HK-2 (cell line): ENCODE measurements around the gene CORO7.

Source experiments
- DNase-seq: peaks from one replicate; pipeline ENCODE4 v3.0.0-alpha.2; 2018; ENCODE audit not compliant: unreplicated experiment

CORO7 gene

DNA sequence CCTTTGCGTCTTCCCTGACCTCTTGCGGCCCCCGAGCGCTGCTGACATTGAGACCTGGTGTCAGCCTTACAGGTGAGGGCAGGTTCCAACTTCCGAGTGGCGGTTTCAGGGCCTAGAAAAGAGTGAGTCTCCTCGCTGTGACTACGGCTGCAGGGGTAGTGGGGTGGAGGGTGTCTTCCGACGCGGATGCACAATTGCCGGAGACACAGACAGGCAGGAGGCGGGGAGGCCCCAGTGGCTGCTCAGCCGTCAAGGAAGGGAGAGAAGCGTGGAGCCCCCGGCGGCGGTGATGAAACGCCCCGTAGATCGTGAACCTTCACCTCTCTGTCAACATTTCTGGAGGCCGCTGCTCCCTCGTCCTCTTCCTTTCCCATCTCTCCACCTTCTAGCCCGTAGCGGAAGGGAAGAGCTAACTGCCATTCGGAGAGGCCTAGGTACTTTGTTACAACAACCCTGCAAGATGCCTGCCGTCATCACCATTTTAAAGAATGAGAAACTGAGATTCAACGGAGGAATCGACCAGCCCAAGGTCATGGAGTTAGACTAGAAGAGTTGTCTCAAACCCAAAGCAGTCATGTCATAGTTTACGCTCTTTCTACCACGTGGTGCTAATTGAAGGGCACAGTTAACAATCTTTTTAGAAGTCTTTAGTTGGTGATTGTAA is 9.8 kb upstream of the CORO7 start:
- no peak for DNase-seq

- peak; percentile 83 for DNase-seq
These were observed 9.1 kb upstream of the CORO7 start, which contains the start of gene DNAJA3 for GRCh38 chr16:4425378-4426020. Gene DNAJA3, plus strand, starts transcription at chr16:4425868. Its CDS starts 14 bp downstream, at chr16:4425882.

- no peak for DNase-seq
These were observed 4.2 kb upstream of the CORO7 start for GRCh38 chr16:4420505-4421105.

DNA sequence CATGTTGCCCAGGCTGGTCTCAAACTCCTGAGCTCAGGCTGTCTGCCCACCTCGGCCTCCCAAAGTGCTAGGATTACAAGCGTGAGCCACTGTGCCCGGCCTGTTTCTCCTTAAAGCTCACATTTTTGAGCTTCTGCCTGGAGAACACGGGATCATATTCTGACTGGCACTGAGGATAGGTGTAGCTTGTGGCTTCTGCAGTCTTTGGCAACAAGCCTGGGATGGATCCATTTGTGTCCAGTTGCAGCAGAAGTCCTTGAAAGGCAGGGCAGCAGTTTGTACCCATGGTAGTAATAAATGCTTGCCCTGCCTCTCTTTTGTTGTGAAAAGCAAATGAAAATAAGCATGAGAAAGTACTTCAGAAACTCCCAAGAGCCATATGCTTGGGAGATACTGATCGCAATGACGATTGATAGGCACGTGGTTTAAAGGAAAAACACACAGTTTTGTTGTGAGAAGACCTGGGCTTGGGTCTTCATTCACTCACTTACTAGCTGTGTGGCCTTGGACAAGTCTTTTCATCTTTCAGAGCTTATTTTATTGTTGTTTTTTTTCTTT is 3.1 kb upstream of the CORO7 start:
- DNase-seq: no peak

DNA sequence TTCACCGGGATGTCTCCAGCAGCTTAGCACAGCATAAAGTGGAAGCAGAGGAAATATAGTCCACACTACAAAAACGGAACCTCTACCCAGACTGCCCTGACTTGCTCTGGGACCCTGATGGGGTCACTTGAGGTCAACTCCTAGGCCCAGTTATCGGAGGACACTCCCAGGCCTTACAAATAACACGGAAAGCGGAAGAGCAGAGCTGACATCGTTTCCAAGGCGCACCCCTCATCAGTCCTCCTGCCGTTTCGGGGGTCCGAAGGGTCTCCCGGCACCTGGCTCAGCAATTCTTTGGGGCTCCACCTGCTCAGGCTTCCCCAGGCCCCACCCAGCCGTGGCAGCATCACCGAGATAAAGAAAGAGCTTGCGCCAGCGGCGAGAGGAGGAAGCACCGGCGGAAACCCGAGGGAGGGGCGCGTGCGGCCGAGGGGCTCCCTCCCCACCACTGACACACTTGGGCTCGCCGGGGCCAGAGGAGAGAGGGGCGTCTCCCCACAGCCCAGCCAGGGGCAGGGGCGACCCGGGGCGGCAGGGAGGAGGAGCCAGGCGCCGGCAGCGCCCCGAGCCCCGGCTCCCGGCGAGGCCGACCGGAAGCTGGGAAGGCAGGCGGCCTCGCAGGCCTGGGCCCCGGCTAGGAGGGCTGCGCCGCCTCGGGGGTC is 727 bp downstream of the CORO7 start:
- DNase-seq: no peak

DNA sequence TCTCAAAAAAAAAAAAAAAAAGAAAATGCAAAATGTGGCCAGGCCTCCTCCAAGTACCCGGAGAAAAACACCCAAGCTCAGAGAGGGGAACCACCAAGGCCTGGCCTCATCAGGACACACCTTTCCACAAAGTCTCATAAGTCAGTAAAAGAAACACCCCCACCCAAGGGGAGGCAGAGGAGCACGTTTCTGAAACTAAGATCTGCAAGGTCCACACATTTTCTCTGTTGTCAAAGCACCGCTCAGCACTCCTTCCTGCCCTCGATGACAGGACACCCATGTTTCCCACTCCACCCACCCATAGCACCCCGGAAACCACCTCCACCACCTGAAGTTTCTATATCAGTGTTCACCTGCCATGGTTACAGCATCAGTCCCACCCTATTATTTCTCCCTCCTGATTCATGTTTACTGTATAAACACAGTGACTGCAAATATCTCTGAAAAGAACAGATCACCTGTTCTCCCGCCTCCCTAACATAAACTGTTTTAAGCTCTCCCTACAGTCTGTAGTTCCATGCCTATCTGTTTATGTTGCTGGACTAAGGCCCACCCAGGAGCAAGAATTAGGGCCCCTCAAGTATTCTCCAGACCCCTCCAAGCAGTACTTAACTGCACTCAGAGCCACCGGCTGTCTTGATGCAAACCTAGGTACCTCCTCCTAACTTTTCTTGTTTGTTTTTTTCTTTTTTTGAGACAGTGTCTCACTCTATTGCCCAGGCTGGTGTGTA is 2.0 kb downstream of the CORO7 start:
- no peak for DNase-seq

GRCh38 chr16:4412854-4413253 is 3.5 kb downstream of the CORO7 start:
- no peak for DNase-seq

- DNase-seq: no peak
These were observed 4.2 kb downstream of the CORO7 start for GRCh38 chr16:4412159-4412558.

- DNase-seq: no peak
These were observed 4.7 kb downstream of the CORO7 start for GRCh38 chr16:4411684-4412083.

GRCh38 chr16:4410335-4411075 is 5.9 kb downstream of the CORO7 start:
- no peak for DNase-seq

GRCh38 chr16:4409081-4409932 is 7.1 kb downstream of the CORO7 start:
- no peak for DNase-seq

- DNase-seq: no peak
These were observed 8.1 kb downstream of the CORO7 start for GRCh38 chr16:4408323-4408690.

DNA sequence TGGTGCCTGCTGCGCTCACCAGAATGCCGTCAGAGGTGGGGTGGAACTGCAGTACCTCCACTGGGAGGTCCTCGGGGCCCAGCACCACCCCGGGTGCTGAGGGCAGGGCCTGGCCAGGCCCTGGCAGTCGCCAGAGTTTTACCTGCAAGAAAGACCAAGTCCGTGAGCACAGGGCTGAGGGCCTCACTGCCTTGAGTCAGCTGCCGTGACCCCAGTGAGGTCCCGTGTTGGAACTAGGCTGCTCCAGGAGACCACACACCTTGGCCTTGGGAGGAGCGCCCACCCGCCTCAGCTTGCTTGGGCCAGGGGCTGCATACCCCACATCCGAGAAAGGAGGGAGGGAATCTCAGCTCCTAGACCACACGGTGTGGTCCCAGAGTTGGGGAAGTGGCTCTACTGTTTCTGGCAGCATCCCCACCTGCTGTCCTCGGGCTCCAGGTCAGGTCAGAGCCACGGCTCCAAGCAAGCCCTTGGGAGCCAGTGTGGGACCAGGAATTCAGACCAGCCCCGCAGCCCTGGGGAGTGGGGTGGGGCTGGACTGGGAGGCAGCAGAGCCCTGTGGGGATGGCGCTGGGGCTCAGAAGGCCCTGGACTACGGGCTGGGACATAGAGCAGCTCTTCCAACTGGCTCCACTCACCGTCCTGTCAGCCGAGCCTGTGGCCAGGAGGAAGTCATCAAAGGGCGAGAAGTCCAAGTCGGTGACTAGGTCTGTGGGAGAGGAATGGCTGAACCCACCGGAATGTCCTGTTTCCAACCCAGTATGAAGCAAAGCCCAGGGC is 8.7 kb downstream of the CORO7 start:
- DNase-seq: no peak

DNA sequence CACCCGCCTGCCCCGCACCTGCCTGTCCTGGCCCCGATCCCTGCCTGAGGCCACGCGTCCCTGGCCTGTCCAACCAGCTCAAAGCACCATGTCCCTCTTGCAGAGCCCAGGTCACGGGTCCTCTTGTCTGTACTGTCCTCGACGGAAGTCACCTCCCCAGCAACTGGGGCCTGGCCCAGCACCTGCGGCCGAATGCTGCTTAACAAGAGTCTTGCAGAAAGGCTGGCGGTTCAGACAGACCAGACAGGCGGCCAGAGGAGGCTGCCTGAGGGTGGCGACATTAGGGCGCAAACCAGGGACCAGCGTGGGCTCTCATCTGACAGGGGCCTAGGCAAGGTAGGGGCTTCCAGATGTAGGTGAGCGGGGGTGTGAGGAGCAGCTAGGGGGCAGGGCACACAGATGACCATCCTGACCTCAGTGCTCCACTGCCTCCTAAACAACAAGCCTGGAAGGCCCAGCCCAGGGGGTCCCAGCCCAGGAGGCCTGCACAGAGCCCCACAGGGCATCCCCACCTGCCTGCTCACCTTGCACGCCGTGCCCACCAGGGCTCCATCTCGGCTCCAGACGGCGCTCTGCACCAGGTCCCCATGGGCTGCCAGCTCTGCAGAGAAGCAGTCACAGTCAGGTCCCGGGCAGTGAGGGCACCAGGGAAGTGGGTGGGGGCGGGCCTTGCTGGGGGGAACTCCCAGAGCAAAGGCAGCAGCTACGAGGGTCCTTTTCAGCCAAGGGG is 11.3 kb downstream of the CORO7 start:
- DNase-seq: no peak

DNA sequence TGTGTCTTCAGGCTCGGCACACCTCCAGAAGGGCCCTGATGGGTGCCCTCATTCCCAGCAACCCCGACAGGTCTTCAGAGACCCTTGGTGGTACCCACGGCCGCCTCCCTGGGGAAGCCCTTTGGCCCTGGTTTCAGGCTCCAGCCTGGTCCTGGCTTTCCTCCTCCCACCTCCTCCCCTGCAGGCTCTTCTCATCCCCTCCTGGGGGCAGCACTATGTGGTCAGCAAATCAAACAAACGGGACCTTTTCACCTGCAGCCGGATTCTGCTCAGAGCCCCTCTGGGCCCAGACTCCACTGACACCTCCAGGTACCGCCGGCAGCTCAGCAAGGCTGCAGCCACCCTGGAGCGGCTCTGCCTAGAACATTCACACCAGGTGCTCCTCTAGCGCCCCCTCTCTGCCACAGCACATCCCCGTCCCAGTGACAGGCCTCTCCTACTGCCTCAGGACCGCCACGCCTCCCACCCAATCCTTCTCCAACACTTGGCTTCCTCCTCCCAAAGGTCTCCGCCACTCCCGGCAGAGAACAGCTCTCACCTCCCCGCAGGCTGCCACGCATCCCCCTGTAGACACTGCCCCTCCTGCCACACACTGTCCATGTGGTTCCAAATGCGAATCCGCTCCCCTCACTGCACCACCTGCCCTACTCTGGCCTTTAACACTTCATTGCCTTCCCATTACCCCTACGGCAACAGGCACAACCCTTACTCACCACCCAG is 12.0 kb downstream of the CORO7 start:
- DNase-seq: no peak

DNA sequence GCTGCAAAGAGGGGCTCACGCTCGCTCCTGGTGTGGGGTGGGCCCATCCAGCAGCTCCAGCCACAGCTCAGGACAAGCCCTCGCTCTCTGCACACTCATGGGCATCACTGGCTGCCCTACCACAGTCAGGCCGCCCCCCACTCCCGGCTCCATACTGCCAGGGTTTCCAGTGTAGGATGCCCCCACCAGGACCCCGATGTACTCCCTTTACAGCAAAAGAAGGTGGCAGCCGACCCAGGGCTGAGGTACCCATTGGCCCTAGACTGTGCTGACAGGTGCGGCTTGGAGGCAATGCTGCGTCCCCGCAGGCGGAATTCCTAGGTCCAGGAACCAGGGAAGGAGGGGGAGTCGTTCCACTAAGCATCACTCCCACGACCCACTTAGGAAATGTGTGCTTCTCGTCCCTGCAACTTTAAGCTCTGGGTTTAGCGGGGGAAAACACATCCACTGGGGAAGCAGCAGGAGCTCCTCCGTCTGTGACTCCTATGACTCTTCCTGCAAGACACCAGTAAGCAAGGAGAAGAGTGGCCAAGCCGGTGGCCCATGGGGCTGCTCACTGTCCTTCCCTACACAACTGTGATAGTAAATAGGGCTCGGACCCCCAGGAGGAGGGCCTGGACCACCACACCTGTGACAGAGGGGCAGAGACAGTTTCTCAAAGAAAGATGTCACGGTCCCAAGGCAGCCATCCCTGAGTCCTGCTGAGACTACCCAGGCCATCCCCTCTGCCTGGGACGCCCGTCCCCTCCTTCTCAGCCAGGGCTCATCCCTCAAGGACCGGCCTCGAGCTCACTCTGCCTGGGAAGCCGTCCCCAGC is 13.1 kb downstream of the CORO7 start:
- no peak for DNase-seq
